Kidney epithelial cell (primary cell): Measurements from ENCODE around the gene CYBC1. TPM values are rescaled to one million over a fixed set of nuclear protein-coding genes. Genes with fewer than 3 reads are reported as not detected.

Experiments used
- DNase-seq: peaks from one replicate; pipeline ENCODE4 v3.0.0-alpha.2; 2010; ENCODE audit warnings: low read depth
- H3K27me3 ChIP-seq: 2 replicates; pipeline ENCODE4 v1.6.0; 2011; ENCODE audit warnings: low read length; ENCODE audit not compliant: control insufficient read depth, insufficient read depth
- H3K36me3 ChIP-seq: 2 replicates; pipeline ENCODE4 v1.5.1; 2011; ENCODE audit warnings: low read length; ENCODE audit not compliant: control insufficient read depth, insufficient read depth
- H3K4me3 ChIP-seq: 2 replicates; pipeline ENCODE4 v1.5.1; 2011; ENCODE audit warnings: low read depth, mild to moderate bottlenecking, control low read depth, low read length
- CTCF ChIP-seq: IDR thresholded peaks from 2 replicates; pipeline ENCODE4 v1.5.1; 2011; ENCODE audit warnings: mild to moderate bottlenecking, moderate library complexity, low read length, control low read depth, inconsistent platforms; ENCODE audit not compliant: insufficient read depth, poor library complexity, severe bottlenecking
- total RNA-seq: library from RNA; depleted of rRNA; stranded (reverse); fragments of >200 nt; gene quantifications from 2 replicates; pipeline ENCODE4 v1.2.3, GENCODE V29; 2015

The CYBC1 gene
- 76.0 and 106 TPM in 2 replicates for total RNA-seq

- H3K4me3 ChIP-seq, result peak within 1 kb of the TSS; percentile 75
- H3K36me3 ChIP-seq, result no peaks in the 10 kb centered on the region
- H3K27me3 ChIP-seq, result no peaks in the 10 kb centered on the region
- DNase-seq, result peak; percentile 62
- TF ChIP-seq CTCF, result no peak
Observed at GRCh38 chr17:82450357-82451106, at the start of gene CYBC1. TSS of gene CYBC1 (minus strand) at chr17:82450752. CDS start at chr17:82449254, 1,498 bp downstream.

- Histone ChIP-seq H3K4me3 (peak overlapping the region; percentile 58), H3K36me3 (no peaks in the 10 kb centered on the region), H3K27me3 (no peaks in the 10 kb centered on the region)
- no peak for DNase-seq
- no peak for TF ChIP-seq CTCF
Observed at GRCh38 chr17:82497483-82498405, 47.2 kb upstream of the CYBC1 start.

GRCh38 chr17:82496529-82497434 lies 46.2 kb upstream of the CYBC1 start:
- peak; percentile 63 for DNase-seq
- TF ChIP-seq CTCF, result no peak

GRCh38 chr17:82495844-82496528 lies 45.4 kb upstream of the CYBC1 start:
- no peak overlapping the region for H3K4me3 ChIP-seq

More at GRCh38 chr17:82496529-82497434, 46.2 kb upstream of the CYBC1 start:
- Histone ChIP-seq H3K36me3 (no peaks in the 10 kb centered on the region), H3K4me3 (peak overlapping the region; percentile 58), H3K27me3 (no peaks in the 10 kb centered on the region)

More at GRCh38 chr17:82495844-82496528, 45.4 kb upstream of the CYBC1 start:
- Histone ChIP-seq H3K36me3 (no peaks in the 10 kb centered on the region), H3K27me3 (no peaks in the 10 kb centered on the region)
- no peak for TF ChIP-seq CTCF
- no peak for DNase-seq
